ENCODE data around the gene PHAF1. TPM values are rescaled to one million over a fixed set of nuclear protein-coding genes. Genes with fewer than 3 reads are reported as not detected.

Gene PHAF1
- total RNA-seq, 1 experiment from 2014 or later, result 19.2 TPM

DNA sequence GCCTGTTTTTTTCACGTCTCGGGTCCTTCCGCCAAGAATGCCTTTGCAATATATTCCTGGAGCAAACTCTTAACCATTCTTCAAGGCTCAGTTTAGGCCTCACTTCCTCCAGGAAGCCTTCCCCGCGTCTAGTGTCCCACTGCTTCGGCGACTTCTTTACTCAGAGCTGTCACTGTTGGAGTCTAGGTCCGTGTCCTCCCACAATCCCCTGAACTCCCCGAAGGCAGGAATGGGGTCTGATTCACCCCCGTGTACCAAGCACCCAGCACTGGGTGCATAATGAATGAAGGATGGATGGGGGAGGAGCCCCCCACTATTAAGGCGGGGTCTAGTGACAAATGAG is 73.5 kb downstream of the PHAF1 start:
- peak; percentile 37; the same call in 1 of the 2 replicates for TF ChIP-seq ZFX (IDR thresholded peaks at IDR 0.05)
- TF ChIP-seq, protein P1, sequence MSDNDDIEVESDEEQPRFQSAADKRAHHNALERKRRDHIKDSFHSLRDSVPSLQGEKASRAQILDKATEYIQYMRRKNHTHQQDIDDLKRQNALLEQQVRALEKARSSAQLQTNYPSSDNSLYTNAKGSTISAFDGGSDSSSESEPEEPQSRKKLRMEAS (IDR thresholded peaks at IDR 0.05), result no peak
- ATAC-seq, result no peak
- peak overlapping the region; percentile 79 for H3K9ac ChIP-seq (ENCODE audit: low read length)
- peaks cover 11% of the 10 kb centered on the region for H3K79me2 ChIP-seq (ENCODE audit: insufficient read depth, low read length)
- H4K20me1 ChIP-seq (ENCODE audit: insufficient read depth), result no peaks in the 10 kb centered on the region
- H3K9me2 ChIP-seq (ENCODE audit: insufficient read depth), result no peaks in the 10 kb centered on the region
- peak overlapping the region; percentile 68 to 71 for H3K4me3 ChIP-seq (replicated peaks in 1 of 2; ENCODE audit: low read depth in 1 of 2, low read length in 2 of 2)
- no peak for DNase-seq (ENCODE audit: low read depth, low spot score)
- ChIA-PET CTCF (no interaction called here), POLR2A (interaction anchor here (0.6 to 1.1 kb wide), 2 partner anchors 9 to 29 kb away, joined by 3 to 4 read pairs; no protein-coding TSS in a partner anchor), RAD21 (ENCODE audit: low non-redundant PET in 1 of 2, low total read pairs in 2 of 2, uncharacterized antibody in 2 of 2, unreplicated experiment in 2 of 2) (no interaction called here)
- H3K4me2 ChIP-seq (ENCODE audit: low read length), result peak overlapping the region; percentile 82
- intact Hi-C loops (cut with micrococcal nuclease), result no loop called here
- peaks cover 23 to 59% of the 10 kb centered on the region in 2 experiments for H3K4me1 ChIP-seq (ENCODE audit: control insufficient read depth in 1 of 2, insufficient read depth in 2 of 2, low read length in 2 of 2)
- H2AFZ ChIP-seq (ENCODE audit: low read depth, low read length, poor library complexity, severe bottlenecking), result no peak overlapping the region
- H3K27me3 ChIP-seq (ENCODE audit: insufficient read depth, low read length), result no peaks in the 10 kb centered on the region
- peak overlapping the region; percentile 95 for H3K27ac ChIP-seq (ENCODE audit: low read depth, low read length)
- no peaks in the 10 kb centered on the region for H3K36me3 ChIP-seq (ENCODE audit: control insufficient read depth in 1 of 2, insufficient read depth in 2 of 2, low read length in 2 of 2)
- no peaks in the 10 kb centered on the region for H3K9me3 ChIP-seq (ENCODE audit: control insufficient read depth in 1 of 2, insufficient read depth in 1 of 2, low read depth in 1 of 2, low read length in 2 of 2)
- no TSS peak for BruUV-seq (replicated peaks)

DNA sequence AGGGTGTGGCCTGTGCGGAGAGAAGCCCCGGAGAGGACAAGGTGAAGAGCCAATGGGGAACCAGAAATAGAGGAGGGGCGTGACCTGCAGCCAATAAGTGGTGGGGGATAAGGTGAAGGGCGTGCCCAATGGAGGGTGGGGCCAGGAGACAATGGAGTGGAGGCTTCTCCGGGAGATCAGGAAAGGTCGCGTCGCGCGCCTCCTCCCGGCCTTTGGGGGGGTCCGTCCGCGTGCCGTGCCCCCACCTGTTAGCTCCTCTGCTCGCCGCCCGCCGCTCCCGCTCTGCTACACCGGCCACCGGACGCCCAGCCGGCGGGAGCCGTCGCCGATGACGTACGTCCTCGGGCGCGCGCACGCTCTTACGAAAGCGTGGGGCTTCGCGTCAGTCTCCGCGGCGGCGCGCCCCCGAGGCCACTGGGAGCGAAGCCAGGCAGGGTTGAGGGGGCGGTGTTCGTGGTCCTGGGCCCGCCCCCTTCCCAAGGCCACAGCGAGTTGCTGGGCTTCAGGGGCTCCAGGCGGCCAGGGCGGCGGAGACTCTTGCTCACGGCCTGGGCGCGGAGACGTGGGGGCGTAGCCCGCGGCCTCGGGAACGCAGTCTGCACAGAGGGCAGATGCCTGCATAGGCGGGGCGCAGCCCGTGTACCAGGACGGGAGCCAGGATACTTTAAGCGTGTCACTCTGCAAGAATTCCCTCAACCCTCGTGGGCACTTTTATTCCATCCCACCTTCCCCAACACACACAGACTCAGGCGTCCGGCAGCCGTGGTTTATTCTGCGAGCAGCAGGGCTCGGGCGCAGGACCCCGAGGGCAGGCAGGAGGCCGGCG is 74.1 kb downstream of the PHAF1 start, which contains the start of gene MATCAP1:
TSS of gene MATCAP1 (minus strand) at position 337 of the 826 bp plus-strand sequence. CDS start 3,353 bp downstream, outside the sequence.
- Histone ChIP-seq H3K9me2 (ENCODE audit: insufficient read depth) (no peaks in the 10 kb centered on the region), H3K27me3 (ENCODE audit: insufficient read depth, low read length) (no peaks in the 10 kb centered on the region), H3K9ac (ENCODE audit: low read length) (peak within 1 kb of the TSS; percentile 79), H3K27ac (ENCODE audit: low read depth, low read length) (peak within 1 kb of the TSS; percentile 95), H2AFZ (ENCODE audit: low read depth, low read length, poor library complexity, severe bottlenecking) (no peak within 1 kb of the TSS), H3K4me3 (replicated peaks in 1 of 2; ENCODE audit: low read depth in 1 of 2, low read length in 2 of 2) (peak within 1 kb of the TSS; percentile 68 to 71), H3K4me2 (ENCODE audit: low read length) (peak within 1 kb of the TSS; percentile 82), H3K4me1 (ENCODE audit: control insufficient read depth in 1 of 2, insufficient read depth in 2 of 2, low read length in 2 of 2) (peaks cover 19 to 53% of the 10 kb centered on the region in 2 experiments), H3K9me3 (ENCODE audit: control insufficient read depth in 1 of 2, insufficient read depth in 1 of 2, low read depth in 1 of 2, low read length in 2 of 2) (no peaks in the 10 kb centered on the region), H3K79me2 (ENCODE audit: insufficient read depth, low read length) (peaks cover 11% of the 10 kb centered on the region), H3K36me3 (ENCODE audit: control insufficient read depth in 1 of 2, insufficient read depth in 2 of 2, low read length in 2 of 2) (no peaks in the 10 kb centered on the region), H4K20me1 (ENCODE audit: insufficient read depth) (no peaks in the 10 kb centered on the region)
- ChIA-PET RAD21 (ENCODE audit: low non-redundant PET in 1 of 2, low total read pairs in 2 of 2, uncharacterized antibody in 2 of 2, unreplicated experiment in 2 of 2) (no interaction called here), POLR2A (interaction anchor here (0.6 to 1.5 kb wide), 3 partner anchors 10 to 43 kb away, joined by 3 to 4 read pairs (median 3); partner anchors contain the start of gene TMEM208), CTCF (no interaction called here)
- ATAC-seq (peak; percentile 92), DNase-seq (ENCODE audit: low read depth, low spot score) (peak; percentile 96)
- TF ChIP-seq POLR2AphosphoS5 (IDR thresholded peaks at IDR 0.05; ENCODE audit: low read depth, low read length) (peak; percentile 76), TCF7L2 (IDR thresholded peaks at IDR 0.05; ENCODE audit: borderline replicate concordance, extremely low read depth, insufficient read depth, insufficient read length) (peak; percentile 24), ZNF274 (IDR thresholded peaks at IDR 0.05; ENCODE audit: low read depth, low read length) (no peak)
- BruUV-seq (replicated peaks), result no TSS peak
- intact Hi-C loops (cut with micrococcal nuclease), result no loop called here
